Activated naive CD8-positive, alpha-beta T cell treated with anti-CD3 and anti-CD28 coated beads, Interleukin-2, amount 50 U/mL, for 16 hours (primary cell): ENCODE data around the gene LDLRAD3.

Experiments used
- DNase-seq: peaks from one replicate; pipeline ENCODE4 v3.0.0-alpha.2; 2020; ENCODE audit warnings: low read depth, low spot score

Gene LDLRAD3

DNA sequence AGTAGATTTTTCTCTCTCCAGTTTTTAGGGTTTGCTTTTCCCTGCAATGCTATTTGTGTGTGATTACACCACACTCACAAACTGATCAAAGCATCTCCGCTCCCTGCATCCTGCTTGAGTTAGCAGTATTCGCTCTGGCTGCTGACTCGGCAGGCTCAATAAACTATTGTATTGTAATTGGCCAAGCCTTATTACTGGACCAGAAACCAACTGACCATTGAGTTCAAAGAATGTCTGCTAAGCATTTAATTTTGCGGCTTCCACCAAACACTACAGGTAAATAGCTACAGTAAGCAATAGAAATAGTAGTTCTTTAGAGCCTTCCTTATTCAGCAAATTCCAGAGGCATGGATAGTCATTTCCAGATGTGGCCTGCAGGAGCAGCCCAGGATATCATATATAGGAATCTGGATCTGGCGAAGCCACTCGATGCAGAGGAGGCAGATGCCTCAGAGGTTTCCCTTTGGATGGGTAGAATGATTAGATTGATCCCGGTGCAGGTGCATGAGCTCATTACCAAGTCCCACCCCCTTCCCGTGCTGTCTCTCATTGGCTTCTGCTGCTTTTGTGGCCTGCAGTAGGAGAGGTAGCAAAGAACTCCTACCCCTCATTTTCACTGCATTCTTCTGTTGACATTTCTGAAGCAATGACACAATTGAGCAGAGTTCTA lies 268.0 kb downstream of the LDLRAD3 start:
- no peak for DNase-seq

DNA sequence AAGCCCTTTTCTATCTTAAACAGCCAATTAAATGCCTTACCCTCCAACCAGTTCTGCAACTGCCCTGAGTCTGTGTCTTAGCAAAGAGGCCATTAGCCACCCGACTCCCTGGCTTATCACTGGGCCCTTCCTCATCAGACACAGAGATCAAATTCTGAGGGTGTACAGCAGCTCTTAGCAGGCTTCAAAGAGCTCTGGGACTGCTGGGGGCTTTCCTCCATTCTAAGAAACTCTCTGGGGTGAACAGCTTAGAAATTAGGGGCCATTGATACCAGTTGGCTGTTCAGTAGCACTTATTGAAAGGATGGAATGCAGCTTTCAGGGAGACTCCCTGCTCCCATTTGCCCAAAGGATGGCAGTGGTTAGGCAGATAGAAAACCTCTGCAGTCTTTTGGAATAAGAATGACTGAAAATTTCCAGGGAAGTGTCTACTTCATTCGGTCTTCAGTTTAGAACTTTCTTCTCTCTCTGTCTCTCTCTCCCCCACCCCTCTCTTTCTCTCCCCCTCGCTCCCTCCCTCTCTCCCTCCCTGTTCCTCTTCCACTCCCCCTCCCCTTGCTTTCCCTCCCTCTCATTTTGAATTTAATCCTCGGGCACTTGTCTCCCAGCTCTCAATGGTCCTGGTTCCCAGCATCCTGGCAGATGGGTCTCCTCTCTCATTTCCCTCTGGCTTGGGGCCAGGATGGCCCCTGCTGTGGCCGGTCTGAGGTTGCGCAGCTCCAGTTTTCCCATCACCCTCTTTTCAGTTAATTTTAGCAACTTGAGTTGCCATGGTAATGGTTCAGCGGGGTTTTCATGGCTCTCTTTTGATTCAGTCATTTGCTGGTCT lies 268.9 kb downstream of the LDLRAD3 start:
- DNase-seq, result no peak

DNA sequence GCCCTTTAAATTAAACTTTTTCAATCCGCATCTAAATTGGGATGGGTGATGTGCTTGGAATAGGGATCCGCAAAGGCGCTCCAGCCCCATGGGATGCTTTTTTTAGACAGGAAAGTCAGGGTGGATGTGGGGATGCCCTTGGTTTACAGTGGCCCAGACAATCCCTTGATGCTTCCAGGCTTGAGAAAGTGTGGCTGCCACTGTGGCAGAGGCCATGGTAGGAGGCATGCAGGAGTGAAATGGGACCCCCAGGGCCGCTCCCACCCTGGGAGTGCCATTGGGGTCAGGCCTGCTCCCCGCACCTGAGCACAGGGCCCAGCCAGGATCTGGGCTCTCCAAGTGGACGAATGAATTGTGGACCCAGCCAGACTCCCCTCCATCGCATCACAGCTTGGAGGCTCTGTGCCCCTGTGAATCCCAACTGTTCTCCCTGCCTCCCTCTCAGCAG lies 269.6 kb downstream of the LDLRAD3 start:
- DNase-seq, result no peak

DNA sequence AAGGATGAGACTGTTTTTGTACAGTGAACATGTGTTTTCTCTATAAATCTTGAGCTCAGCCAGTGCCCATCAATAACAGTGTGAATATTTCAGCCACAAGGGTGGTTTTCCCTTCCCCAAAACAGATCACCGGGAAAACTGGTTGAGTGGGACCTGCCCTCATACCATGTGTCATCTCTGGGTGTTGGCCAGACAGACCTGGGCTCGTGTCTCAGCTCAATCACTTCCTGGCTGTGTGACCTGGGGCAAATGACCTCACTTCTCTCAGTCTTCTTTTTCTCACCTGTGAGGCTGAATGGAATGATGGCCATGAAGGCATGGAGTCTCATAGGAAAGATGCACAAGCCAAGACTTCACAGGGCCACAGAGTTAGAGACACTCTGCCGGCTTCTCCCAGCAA lies 270.6 kb downstream of the LDLRAD3 start:
- no peak for DNase-seq

DNA sequence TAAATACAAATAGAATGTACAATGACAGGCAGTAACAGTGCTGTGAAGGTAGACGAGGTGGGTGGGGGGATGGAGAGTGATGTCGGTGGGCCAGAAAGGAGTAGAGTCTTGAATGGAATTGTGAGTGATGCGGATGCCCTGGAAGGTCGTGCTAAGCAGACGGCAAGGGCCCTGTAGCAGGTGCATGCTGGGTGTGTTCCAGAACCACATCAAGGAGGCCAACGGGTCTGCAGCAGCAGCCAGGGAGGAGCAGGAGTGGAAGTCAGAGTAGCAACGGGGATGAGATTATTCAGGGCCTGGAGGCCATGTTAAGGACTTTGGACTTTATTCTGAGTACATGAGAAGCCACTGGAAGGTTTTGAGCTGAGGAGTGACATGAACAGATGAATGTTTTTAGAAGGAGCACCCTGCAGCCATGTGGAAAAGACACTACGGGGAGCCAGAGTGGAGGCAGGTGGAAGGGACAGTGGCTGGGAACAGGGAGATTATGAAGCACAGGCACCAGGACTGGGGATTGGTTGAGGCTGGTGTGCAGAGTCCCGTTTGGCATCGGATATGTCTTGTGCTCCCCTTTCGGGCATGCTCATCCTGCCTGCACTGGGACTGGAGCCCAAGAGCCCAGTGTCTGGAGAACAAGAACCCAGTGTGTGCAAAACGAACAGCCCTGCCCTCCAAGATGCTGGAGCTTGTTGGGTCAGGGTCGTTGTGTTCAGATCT lies 271.3 kb downstream of the LDLRAD3 start:
- no peak for DNase-seq

DNA sequence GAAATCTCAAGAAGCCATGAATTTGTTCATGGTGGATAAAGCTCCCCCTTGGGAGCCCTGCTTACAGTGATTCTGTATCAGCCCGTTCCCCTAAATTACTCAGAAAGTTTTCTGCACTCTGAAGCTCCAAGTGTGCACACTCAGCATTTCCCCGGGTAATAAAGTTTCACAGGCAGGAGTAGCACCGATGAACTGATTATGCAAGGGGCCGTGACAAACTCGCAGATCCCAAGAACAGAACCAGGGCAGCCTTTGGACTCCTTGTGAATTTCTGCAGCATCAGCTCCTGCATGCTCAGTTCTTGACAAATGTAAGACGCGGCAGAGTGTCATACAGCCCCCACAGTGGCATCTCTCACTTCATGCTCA lies 271.8 kb downstream of the LDLRAD3 start:
- DNase-seq, result no peak

DNA sequence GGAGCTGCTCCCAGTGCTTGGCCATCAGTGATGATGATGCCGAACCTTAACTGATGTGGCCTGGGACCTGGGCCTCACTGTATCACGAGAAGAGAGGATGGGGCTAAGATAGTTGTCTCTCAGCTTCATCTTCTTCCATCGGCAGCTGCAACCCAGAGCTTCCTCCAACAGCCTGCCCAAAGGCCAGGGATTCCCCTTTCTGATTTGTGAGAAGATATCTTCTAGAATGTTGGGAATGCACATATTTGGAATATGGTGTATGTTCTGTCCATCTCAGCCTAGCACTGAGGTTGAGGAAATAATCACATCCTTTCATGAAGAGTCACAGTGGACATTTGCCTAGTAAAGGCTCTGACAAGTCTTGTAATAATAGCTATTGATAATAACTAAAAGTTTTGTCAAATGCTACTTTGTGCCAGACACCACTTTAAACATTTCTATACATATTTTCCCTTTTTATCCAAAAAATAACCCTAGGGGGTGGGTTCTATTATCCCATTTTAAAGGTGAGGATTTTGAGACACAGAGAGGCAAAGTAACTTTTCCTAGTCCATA lies 272.3 kb downstream of the LDLRAD3 start:
- DNase-seq, result no peak

DNA sequence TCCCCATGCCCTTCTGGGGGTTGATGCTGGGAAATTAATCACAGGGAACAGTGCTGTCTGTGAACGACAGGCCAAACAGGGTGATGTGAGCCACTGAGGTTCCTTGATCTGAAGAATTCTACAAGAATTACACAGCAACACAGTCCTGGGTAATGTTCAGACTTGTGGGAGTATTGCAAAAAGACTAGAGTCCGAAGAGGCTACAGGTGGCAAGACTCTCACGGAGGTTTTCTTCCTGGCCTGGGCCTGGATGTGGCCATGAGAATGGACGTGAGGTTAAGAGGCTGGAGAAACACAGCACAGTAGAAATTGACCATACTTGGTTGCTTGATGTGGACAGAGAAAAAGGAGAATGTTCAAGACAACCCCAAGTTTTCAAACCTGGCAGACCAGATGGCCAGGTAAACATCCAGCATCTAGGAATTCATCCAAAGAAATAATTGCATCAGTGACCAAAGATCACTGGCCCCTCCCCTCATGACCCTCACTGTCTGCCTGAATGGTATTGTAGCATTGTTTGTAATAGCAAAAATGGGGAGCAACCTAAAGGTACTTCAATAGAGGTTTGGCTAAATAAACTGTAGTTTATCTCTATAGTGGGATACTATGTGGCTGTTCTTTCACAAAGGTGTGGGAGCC lies 274.5 kb downstream of the LDLRAD3 start:
- DNase-seq, result no peak

DNA sequence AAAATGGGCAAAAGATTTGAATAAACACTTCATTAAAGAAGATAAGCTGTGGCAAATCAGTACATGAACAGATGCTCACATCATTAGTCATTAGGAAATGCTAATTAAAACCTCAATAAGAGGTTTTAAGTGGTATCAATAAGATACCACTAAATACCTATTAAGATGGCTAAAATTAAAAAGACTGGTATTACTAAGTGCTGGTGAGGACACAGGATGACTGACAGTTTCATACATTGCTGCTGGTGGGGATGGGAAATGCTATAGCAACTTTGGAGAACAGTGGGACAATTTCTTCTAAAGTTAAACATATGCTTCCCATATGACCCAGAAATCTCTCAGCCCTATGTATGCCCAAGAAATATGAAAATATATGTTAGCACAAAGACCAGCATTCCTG lies 276.1 kb downstream of the LDLRAD3 start:
- no peak for DNase-seq

DNA sequence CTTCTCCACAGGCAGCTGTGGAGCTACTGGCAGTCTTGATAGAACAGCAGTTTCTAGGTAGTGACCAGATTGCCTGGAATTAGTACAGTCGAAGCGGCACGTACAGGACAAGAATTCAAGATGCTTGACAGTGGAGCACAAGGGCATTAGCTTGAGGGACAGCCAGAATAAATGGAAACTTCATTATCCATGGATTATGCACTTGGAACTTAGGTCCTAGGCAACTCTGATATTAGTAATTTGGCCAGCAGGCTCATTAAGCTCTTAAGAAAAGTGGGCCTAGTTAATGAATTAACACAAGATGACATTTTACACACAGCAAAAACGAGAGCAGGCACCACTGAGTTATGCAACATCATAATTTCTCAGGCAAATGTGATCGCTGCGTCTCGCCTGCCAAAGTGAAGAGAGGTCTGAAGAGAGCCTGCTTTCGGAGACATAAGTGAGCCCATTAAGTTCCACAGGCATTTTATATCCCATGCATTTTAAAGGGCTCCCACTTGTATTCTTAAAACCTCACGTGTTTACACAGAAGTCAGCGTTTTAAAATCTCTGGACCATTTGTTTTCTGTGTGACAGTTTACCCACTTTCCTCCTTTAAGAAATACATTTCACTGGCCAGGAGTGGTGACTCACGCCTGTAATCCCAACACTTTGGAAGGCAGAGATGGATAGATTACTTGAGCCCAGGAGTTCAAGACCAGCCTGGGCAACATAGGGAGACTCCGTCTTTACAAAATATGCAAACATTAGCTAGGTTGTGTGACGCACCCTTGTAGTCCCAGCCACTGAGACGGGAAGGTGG lies 279.2 kb downstream of the LDLRAD3 start:
- DNase-seq, result no peak

DNA sequence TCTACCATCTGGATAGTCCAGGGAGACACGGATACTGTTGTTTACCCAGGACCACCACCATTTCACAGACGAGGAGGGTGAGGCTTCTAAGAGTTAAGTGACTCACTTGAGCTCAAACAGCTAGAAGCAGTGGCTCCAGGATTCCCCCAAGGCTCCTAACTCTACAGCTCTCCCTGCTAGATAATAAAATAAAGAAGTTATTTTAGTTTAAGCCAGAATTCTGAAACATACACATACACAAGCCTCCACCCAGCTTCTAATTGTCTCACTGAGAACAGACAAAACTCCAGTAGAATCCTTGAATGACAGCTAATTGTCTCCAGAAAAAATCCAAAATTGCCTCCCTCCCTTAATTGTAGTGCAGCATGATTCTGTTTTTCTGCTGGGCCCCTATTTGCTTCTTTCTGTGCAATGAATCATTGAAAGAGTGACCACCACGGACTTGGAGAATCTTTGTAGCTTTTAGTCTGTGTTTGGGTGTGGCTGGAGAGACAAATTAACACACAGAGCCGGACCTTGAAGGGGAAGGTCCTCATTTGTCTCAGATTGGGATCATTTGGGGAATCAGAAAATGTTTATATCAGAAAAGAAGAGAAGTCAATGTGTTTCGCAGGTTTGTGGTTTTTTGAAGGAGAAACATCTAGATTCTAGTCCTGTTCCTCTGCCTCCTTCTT lies 280.5 kb downstream of the LDLRAD3 start:
- DNase-seq, result no peak

DNA sequence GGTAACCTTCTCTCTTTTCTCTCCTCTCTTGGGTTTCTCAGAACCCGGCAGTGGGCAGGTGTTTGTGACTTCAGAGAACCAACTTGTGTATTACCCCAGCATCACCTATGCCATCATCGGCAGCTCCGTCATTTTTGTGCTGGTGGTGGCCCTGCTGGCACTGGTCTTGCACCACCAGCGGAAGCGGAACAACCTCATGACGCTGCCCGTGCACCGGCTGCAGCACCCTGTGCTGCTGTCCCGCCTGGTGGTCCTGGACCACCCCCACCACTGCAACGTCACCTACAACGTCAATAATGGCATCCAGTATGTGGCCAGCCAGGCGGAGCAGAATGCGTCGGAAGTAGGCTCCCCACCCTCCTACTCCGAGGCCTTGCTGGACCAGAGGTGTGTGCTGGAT lies 283.2 kb downstream of the LDLRAD3 start:
- DNase-seq, result no peak

DNA sequence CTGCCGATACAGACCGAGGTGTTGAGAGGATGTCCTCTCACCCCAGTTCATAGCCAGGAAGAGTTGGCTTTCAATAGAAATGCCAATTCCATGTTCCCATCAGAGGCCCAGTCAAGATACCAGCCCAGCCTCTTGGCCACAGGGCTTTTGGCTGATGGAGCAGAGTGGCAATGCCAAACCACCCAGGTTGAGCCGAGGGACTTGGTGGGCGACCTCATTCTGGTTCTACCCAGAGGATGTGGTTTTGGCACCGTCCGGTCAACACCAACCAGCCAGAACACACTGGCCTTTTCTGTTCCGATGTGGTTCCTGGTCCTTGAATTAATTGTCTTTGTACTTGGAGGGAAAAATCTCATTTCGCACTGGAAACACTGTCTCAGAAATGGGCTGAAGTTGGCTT lies 284.8 kb downstream of the LDLRAD3 start:
- no peak for DNase-seq

DNA sequence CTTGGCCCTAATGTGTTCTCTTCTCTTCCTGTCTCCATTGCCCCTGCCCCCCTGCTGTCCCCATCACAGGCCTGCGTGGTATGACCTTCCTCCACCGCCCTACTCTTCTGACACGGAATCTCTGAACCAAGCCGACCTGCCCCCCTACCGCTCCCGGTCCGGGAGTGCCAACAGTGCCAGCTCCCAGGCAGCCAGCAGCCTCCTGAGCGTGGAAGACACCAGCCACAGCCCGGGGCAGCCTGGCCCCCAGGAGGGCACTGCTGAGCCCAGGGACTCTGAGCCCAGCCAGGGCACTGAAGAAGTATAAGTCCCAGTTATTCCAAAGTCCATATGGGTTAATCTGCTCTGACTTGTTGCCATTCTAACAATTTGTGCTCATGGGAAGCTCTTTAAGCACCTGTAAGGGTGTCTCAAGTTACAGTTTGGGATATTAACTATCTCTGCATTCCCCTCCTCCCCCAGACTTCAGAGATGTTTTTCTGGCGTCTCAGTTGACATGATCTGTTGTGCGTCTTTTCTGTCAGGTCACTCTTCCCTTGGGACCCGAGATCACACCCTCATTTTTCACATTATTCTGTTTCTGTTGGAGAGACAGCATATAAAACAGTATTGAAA lies 285.3 kb downstream of the LDLRAD3 start:
- no peak for DNase-seq

DNA sequence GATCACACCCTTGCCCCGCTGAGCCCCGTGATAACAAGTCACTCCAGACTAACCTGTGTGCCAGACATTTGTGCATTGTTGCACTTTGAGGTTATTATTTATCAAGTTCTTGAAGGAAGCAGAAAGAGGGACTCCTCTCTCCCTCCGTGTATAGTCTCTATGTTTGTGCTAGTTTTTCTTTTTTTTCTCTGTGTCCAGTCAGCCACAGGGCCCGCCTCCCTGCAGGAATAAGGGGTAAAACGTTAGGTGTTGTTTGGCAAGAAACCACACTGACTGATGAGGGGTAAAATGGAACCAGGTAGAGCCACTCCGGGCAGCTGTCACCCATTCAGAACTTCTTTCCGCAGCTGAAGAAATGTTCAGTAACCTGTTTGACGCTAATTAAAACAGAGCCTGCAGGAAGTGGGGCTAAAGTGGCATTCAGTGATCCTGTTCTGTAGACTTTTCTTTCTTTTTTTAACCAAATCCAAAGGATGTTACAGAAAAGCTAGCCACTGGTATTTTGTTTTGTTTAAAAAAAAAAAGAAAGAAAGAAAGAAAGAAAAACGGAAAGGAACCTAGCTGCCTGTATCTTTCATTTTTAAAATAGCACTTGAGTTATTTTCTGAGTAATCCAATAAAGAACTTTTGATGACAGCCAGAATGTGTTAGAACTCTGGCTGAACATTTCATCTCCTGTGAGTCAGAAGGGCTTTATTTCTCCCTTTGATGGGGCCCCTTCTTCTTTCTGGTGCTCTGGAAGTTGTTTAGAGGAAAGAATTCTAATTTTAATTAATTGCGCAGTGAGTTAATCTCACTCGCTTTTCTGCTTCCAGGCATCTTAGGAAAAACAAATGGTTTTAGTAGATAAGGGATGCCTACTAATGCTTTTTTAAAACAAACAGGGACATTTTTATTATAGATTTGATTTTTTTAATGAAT lies 287.2 kb downstream of the LDLRAD3 start:
- no peak for DNase-seq

DNA sequence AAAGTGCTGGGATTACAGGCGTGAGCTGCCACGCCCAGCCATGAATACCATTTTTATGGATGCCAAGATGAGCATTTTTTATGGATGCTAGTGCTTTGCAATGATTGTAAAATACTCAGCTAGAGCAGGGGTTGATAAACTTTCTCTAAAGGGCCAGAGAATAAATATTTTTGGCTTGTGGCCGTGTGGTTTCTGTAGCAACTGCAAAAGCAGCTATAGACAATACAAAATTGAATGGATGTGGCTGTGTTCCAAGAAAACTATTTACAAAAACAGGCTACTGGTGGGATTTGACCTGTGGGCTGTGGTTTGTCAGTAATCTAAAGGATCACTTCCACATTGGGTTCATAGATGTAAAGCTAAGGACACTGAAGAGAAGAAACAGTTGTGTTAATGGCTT lies 289.3 kb downstream of the LDLRAD3 start:
- DNase-seq, result no peak

DNA sequence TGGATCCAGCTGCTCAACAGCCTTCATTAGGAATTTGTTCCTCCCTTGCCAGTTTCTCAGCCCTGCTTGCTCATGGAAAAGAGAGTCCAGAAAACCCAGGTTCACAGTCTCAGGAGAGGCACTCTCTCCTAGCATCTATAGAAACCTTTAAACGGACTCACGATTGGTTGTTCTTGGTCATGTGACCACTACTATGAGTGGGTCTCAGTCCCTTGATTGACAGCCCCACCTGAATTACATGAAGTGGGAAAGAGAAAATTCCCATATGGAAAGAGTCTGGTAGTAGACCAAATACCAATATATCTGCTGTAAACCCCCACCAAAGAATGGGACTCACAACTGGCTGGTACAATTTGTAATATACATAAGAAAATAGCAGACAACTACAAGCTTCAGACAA lies 291.0 kb downstream of the LDLRAD3 start:
- DNase-seq, result no peak

DNA sequence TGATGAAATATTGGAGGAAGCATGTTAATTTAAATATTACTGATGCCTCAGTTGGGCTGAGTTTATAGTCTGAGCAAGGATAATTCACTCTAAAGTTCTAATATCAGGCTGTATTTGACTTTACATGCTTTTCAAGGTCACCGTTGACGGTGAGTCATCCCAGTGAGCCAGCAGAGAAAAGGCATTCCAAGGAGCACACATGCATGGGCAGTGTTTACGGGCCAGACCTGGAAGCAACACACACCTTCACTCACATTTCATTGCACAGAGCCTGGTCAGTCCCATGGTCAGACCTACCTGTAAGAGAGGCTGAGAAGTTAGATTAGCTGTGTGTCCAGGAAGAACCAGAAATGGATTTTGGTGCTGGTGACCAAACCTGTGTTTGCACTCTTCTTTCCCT lies 291.9 kb downstream of the LDLRAD3 start:
- no peak for DNase-seq

DNA sequence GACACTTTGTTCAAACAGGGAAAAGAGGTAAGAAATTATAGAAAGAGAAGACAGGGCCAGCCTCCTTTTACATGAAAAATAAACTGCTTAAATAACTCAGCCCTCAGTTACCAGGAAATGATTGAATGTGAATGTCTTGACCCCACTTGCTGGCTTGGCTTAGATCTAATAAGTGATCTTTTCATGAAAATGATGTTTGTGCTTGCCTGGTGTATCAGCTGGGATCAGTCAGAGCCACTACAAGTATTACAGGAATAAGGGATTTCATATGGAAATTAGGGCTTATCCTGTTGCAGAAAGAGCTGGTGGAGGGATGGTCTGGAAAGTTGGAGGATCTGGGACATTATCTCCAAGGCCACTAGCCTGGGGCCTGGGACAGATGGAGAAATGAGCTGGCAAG lies 293.5 kb downstream of the LDLRAD3 start:
- DNase-seq, result no peak
